NB4 (cell line): ENCODE results near the gene RAB4B.
A peak's percentile ranks its signal among the peaks of the same experiment; 100 is the strongest.
"Not testable (repeated sequence)": the region's sequence is repeated elsewhere in the genome, so short reads cannot be mapped to it uniquely, and the experiment has no call there.

Source experiments
- DNase-seq: peaks from one replicate; pipeline ENCODE4 v3.0.0; 2010; ENCODE audit warnings: low read depth
- H3K4me3 ChIP-seq: one replicate; pipeline ENCODE4 v1.5.1; 2011; ENCODE audit warnings: mild to moderate bottlenecking, low read depth, low read length, moderate library complexity
- CTCF ChIP-seq: IDR thresholded peaks from one replicate; pipeline ENCODE4 v1.5.1; 2012; ENCODE audit warnings: low read depth, low read length
- MAX ChIP-seq: IDR thresholded peaks from 2 replicates; pipeline ENCODE4 v1.6.1; 2011; ENCODE audit warnings: low read depth, low read length
- MYC ChIP-seq: IDR thresholded peaks from 2 replicates; pipeline ENCODE4 v1.6.1; 2011; ENCODE audit warnings: low read depth, low read length
- POLR2A ChIP-seq: IDR thresholded peaks from 2 replicates; pipeline ENCODE4 v1.6.1; 2011; ENCODE audit warnings: mild to moderate bottlenecking; ENCODE audit not compliant: insufficient read length; ENCODE audit errors: extremely low read depth

Gene RAB4B

GRCh38 chr19:40810160-40810559 lies 32.1 kb downstream of the RAB4B start:
- no peak overlapping the region for H3K4me3 ChIP-seq
- no peak for DNase-seq
- TF ChIP-seq CTCF (no peak), MYC (no peak), POLR2A (no peak), MAX (no peak)

GRCh38 chr19:40810649-40811408 lies 32.8 kb downstream of the RAB4B start:
- peak overlapping the region; percentile 25 for H3K4me3 ChIP-seq
- peak; percentile 70 for DNase-seq

- TF ChIP-seq MYC (no peak), CTCF (no peak), MAX (no peak), POLR2A (no peak)
- H3K4me3 ChIP-seq = no peak overlapping the region
- DNase-seq = no peak
These were observed 33.7 kb downstream of the RAB4B start for GRCh38 chr19:40811478-40812341.

GRCh38 chr19:40812571-40812970 lies 34.5 kb downstream of the RAB4B start:
- not testable (repeated sequence) for H3K4me3 ChIP-seq, DNase-seq

- no peak overlapping the region for H3K4me3 ChIP-seq
- no peak for DNase-seq
- TF ChIP-seq MYC (no peak), POLR2A (no peak), CTCF (no peak), MAX (no peak)
These were observed 35.1 kb downstream of the RAB4B start for GRCh38 chr19:40813182-40813581.

GRCh38 chr19:40815223-40815622 lies 37.2 kb downstream of the RAB4B start:
- DNase-seq = no peak
- H3K4me3 ChIP-seq = no peak overlapping the region
- TF ChIP-seq CTCF (no peak), MAX (no peak), MYC (no peak), POLR2A (no peak)

- H3K4me3 ChIP-seq, DNase-seq: not testable (repeated sequence)
These were observed 40.7 kb downstream of the RAB4B start for GRCh38 chr19:40818480-40819399.
